ENCODE results near the gene F10. TPM values are rescaled to one million over a fixed set of nuclear protein-coding genes. Genes with fewer than 3 reads are reported as not detected.
A peak's percentile ranks its signal among the peaks of the same experiment; 100 is the strongest.

F10 gene
- total RNA-seq, result 10 to 100 TPM in 1 of 2 donors, 1 to 10 TPM in 1; 6.1 to 18.8 TPM
- polyA plus RNA-seq, result 1 to 10 TPM; 2.5 to 9.2 TPM
- long read RNA-seq, donor 1, partial matches to known transcripts, result 11 of 17 reads
- long read RNA-seq, donor 1, other reads (novel, unspliced or antisense), result 0 of 17 reads
- long read RNA-seq, donor 2, result 0 reads
- long read RNA-seq, donor 3, partial matches to known transcripts, result 0 of 1 reads
- long read RNA-seq, donor 3, other reads (novel, unspliced or antisense), result 0 of 1 reads
- long read RNA-seq, donor 4, partial matches to known transcripts, result 0 of 2 reads
- long read RNA-seq, donor 4, other reads (novel, unspliced or antisense), result 0 of 2 reads
- long read RNA-seq, donor 5, partial matches to known transcripts, result 6 of 9 reads
- long read RNA-seq, donor 5, other reads (novel, unspliced or antisense), result 0 of 9 reads

- peak; percentile 45 for ATAC-seq (ENCODE audit: insufficient read depth, low FRiP score)
Observed at GRCh38 chr13:113122550-113123225, at the start of gene F10. Gene F10 (plus strand): TSS chr13:113122799. CDS start chr13:113122856, 57 bp downstream.

DNA sequence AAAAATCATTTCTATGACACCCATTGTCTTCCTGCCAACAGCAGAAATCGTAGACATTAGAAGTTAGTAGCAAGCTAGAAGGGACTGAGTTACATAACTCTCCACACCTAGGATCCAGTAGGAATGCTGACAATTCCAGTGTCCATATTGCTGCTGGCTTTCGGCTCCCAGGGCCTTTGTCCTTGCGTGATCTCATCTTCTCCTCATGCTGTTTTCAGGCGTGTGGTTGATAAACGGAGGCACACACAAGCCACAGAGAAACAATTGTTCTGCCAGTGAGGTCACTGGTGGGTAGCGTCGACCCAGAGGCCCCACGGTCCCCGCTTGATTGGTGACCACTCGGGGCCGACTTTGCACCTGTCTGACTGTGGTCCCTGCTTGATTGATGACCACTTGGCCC, 48.7 kb upstream of the F10 start:
- no peak for TF ChIP-seq CTCF (IDR thresholded peaks at IDR 0.05; ENCODE audit: control extremely low read depth, extremely low read depth)
- Histone ChIP-seq H3K27ac (ENCODE audit: low read depth in 1 of 2, low read length in 1 of 2) (no peak overlapping the region), H3K27me3 (ENCODE audit: control insufficient read depth in 3 of 3, insufficient read depth in 3 of 3, low read length in 2 of 3) (no peaks in the 10 kb centered on the region), H3K4me3 (no peak overlapping the region), H3K4me1 (ENCODE audit: control insufficient read depth in 5 of 5, insufficient read depth in 5 of 5, low read length in 5 of 5) (peaks cover 0 to 2% (median 0%) of the 10 kb centered on the region in 5 donors), H3K9ac (ENCODE audit: insufficient read depth in 1 of 2, low read length in 2 of 2) (no peak overlapping the region), H3K36me3 (ENCODE audit: control insufficient read depth in 4 of 4, insufficient read depth in 4 of 4, low read length in 4 of 4) (peaks cover 0 to 27% (median 1%) of the 10 kb centered on the region in 4 donors), H3K9me3 (ENCODE audit: control insufficient read depth in 4 of 4, insufficient read depth in 3 of 4, low read length in 3 of 4) (peaks cover 0 to 2% (median 0%) of the 10 kb centered on the region in 4 donors)
- DNase-seq (no peak), ATAC-seq (ENCODE audit: insufficient read depth, low FRiP score) (no peak)
- WGBS, 2 donors, result 91 to 94% methylated on average over 11 of the region's 11 CpGs

More at GRCh38 chr13:113122550-113123225, at the start of gene F10:
- no peak for TF ChIP-seq CTCF (IDR thresholded peaks at IDR 0.05; ENCODE audit: control extremely low read depth, extremely low read depth)
- peak within 1 kb of the TSS in 1 of 2 donors; percentile 65 for H3K9ac ChIP-seq (ENCODE audit: insufficient read depth in 1 of 2, low read length in 2 of 2)
- H3K4me3 ChIP-seq, result peak within 1 kb of the TSS; percentile 5
- DNase-seq, result peak; percentile 85 to 92 (median 87)
- H3K4me1 ChIP-seq (ENCODE audit: control insufficient read depth in 5 of 5, insufficient read depth in 5 of 5, low read length in 5 of 5), result peaks cover 0 to 25% (median 0%) of the 10 kb centered on the region in 5 donors
- H3K9me3 ChIP-seq (ENCODE audit: control insufficient read depth in 4 of 4, insufficient read depth in 3 of 4, low read length in 3 of 4), result peaks cover 0 to 3% (median 0%) of the 10 kb centered on the region in 4 donors
- 52 to 64% methylated on average over 23 of the region's 23 CpGs for WGBS, 2 donors
- H3K27me3 ChIP-seq (ENCODE audit: control insufficient read depth in 3 of 3, insufficient read depth in 3 of 3, low read length in 2 of 3), result peaks cover 0 to 4% (median 4%) of the 10 kb centered on the region in 3 donors
- H3K36me3 ChIP-seq (ENCODE audit: control insufficient read depth in 4 of 4, insufficient read depth in 4 of 4, low read length in 4 of 4), result no peaks in the 10 kb centered on the region
- peak within 1 kb of the TSS in 1 of 2 donors; percentile 28 for H3K27ac ChIP-seq (ENCODE audit: low read depth in 1 of 2, low read length in 1 of 2)

DNA sequence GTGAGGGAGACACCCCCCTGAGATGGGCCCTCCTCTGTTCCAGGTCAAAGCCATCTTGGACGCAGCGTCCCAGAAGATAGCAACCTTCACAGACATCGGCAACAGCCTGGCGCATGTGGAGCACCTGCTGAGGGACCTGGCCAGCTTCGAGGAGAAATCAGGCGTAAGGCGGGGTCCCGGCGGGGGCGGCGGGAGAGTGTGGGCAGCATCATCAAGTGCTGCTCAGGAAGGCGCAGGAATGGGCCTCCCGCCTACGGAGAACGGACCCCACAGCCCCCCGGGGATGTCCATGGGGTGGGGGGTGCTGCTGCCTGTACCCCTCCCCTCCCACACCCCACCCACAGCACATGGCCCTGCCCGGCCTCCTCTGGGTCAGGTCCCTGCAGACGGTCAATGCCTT, 48.2 kb upstream of the F10 start:
- Histone ChIP-seq H3K9me3 (ENCODE audit: control insufficient read depth in 4 of 4, insufficient read depth in 3 of 4, low read length in 3 of 4) (peaks cover 0 to 2% (median 0%) of the 10 kb centered on the region in 4 donors), H3K36me3 (ENCODE audit: control insufficient read depth in 4 of 4, insufficient read depth in 4 of 4, low read length in 4 of 4) (peaks cover 0 to 30% (median 1%) of the 10 kb centered on the region in 4 donors), H3K4me1 (ENCODE audit: control insufficient read depth in 5 of 5, insufficient read depth in 5 of 5, low read length in 5 of 5) (peaks cover 0 to 5% (median 2%) of the 10 kb centered on the region in 5 donors), H3K27me3 (ENCODE audit: control insufficient read depth in 3 of 3, insufficient read depth in 3 of 3, low read length in 2 of 3) (no peaks in the 10 kb centered on the region), H3K4me3 (no peak overlapping the region), H3K27ac (ENCODE audit: low read depth in 1 of 2, low read length in 1 of 2) (no peak overlapping the region), H3K9ac (ENCODE audit: insufficient read depth in 1 of 2, low read length in 2 of 2) (no peak overlapping the region)
- no peak for DNase-seq
- TF ChIP-seq CTCF (IDR thresholded peaks at IDR 0.05; ENCODE audit: control extremely low read depth, extremely low read depth), result no peak
- ATAC-seq (ENCODE audit: insufficient read depth, low FRiP score), result no peak
- 90 to 95% methylated on average over 17 to 18 of the region's 18 CpGs for WGBS, 2 donors

Measured in lung (tissue), 16 donors.